Fibroblast of lung (primary cell): Measurements from ENCODE around the gene DAB1. TPM values are rescaled to one million over a fixed set of nuclear protein-coding genes. Genes with fewer than 3 reads are reported as not detected.

Experiments
- DNase-seq, 2 donors: peaks; one replicate each; pipeline versions ENCODE4 v3.0.0 to v3.0.0-alpha.2; 2010; ENCODE audit warnings: low read depth in 2 of 2
- H2AFZ ChIP-seq: 2 replicates; pipeline ENCODE4 v1.5.1; 2012; ENCODE audit warnings: low read length, control low read depth, inconsistent platforms
- H3K27ac ChIP-seq: 2 replicates; pipeline ENCODE4 v1.5.1; 2011; ENCODE audit warnings: low read length, control low read depth; ENCODE audit not compliant: insufficient read depth
- H3K27me3 ChIP-seq: 2 replicates; pipeline ENCODE4 v1.5.1; 2011; ENCODE audit warnings: mild to moderate bottlenecking, low read length; ENCODE audit not compliant: control insufficient read depth, insufficient read depth
- H3K36me3 ChIP-seq: 2 replicates; pipeline ENCODE4 v1.5.1; 2011; ENCODE audit warnings: low read length; ENCODE audit not compliant: control insufficient read depth, insufficient read depth
- H3K4me1 ChIP-seq: 2 replicates; pipeline ENCODE4 v1.5.1; 2011; ENCODE audit warnings: low read length; ENCODE audit not compliant: control insufficient read depth, insufficient read depth; ENCODE audit errors: extremely low read depth
- H3K4me2 ChIP-seq: 2 replicates; pipeline ENCODE4 v1.5.1; 2011; ENCODE audit warnings: low read length, control low read depth; ENCODE audit not compliant: insufficient read depth; ENCODE audit errors: extremely low read depth
- H3K4me3 ChIP-seq, 4 experiments: fragments of 200-600 bp in 1 of 4; sonication (generic) in 1 of 4; replicated peaks in 1 of 4; 2 replicates each; pipeline ENCODE4 v1.5.1; 2011 to 2016; ENCODE audit warnings: low read length in 4 of 4, low read depth in 3 of 4, mild to moderate bottlenecking in 3 of 4, control low read depth in 2 of 4, inconsistent platforms in 1 of 4, mixed read lengths in 1 of 4; ENCODE audit not compliant: insufficient read depth in 1 of 4; ENCODE audit errors: control extremely low read depth in 1 of 4
- H3K79me2 ChIP-seq: 2 replicates; pipeline ENCODE4 v1.5.1; 2012; ENCODE audit warnings: mild to moderate bottlenecking, low read length, inconsistent platforms; ENCODE audit not compliant: control insufficient read depth, insufficient read depth
- H3K9ac ChIP-seq: 2 replicates; pipeline ENCODE4 v1.5.1; 2011; ENCODE audit warnings: mild to moderate bottlenecking, low read length, control low read depth; ENCODE audit not compliant: insufficient read depth
- H3K9me3 ChIP-seq: 2 replicates; pipeline ENCODE4 v1.5.1; 2012; ENCODE audit warnings: low read depth, low read length; ENCODE audit not compliant: control insufficient read depth, insufficient read depth
- H4K20me1 ChIP-seq: 2 replicates; pipeline ENCODE4 v1.5.1; 2011; ENCODE audit warnings: low read length; ENCODE audit not compliant: control insufficient read depth, insufficient read depth; ENCODE audit errors: extremely low read depth
- CTCF ChIP-seq, 2 donors: IDR thresholded peaks in 1 of 2; conservative IDR thresholded peaks in 1 of 2; 1 replicate in 1 of 2; 2 replicates in 1 of 2; pipeline ENCODE4 v1.5.1; 2011 to 2012; ENCODE audit warnings: low read length in 2 of 2, control low read depth in 1 of 2, inconsistent platforms in 1 of 2, low read depth in 1 of 2, mild to moderate bottlenecking in 1 of 2
- EZH2 ChIP-seq: IDR thresholded peaks from 2 replicates; pipeline ENCODE4 v1.5.1; 2012; ENCODE audit warnings: low read length, control low read depth, mild to moderate bottlenecking; ENCODE audit errors: missing control alignments
- polyA plus RNA-seq, 2 donors: library from polyadenylated mRNA; depleted of rRNA in 1 of 2; stranded (reverse) in 1 of 2; unstranded in 1 of 2; fragments of >200 nt; gene quantifications; 2 replicates each; pipeline ENCODE4 v1.2.1, GENCODE V29; 2011 to 2012; ENCODE audit warnings: missing spikeins in 1 of 2
- total RNA-seq: library from RNA; depleted of rRNA; stranded (reverse); fragments of >200 nt; gene quantifications from 2 replicates; pipeline ENCODE4 v1.2.1, GENCODE V29; 2014

Gene DAB1
- total and polyA plus RNA-seq, 2 donors (not counting 1 experiment from before 2014, with no cell fraction given) = 0.17 to 2.0 TPM

GRCh38 chr1:57046462-57046861, 377.4 kb downstream of the DAB1 start:
- TF ChIP-seq EZH2 = no peak
- no peak for TF ChIP-seq CTCF (conservative IDR thresholded peaks at IDR 0.05 in 1 of 2, IDR thresholded peaks at IDR 0.05 in 1 of 2; ENCODE audit: low read depth in 1 of 2, low read length in 2 of 2)
- no peaks in the 10 kb centered on the region for H3K36me3 ChIP-seq
- DNase-seq = no peak
- no peaks in the 10 kb centered on the region for H3K9me3 ChIP-seq
- no peak overlapping the region for H3K4me2 ChIP-seq
- H3K27me3 ChIP-seq = peaks cover 2% of the 10 kb centered on the region
- H3K4me3 ChIP-seq = no peak overlapping the region
- H2AFZ ChIP-seq = no peak overlapping the region
- no peak overlapping the region for H3K9ac ChIP-seq
- no peaks in the 10 kb centered on the region for H3K4me1 ChIP-seq
- no peaks in the 10 kb centered on the region for H4K20me1 ChIP-seq
- no peaks in the 10 kb centered on the region for H3K79me2 ChIP-seq
- H3K27ac ChIP-seq = no peak overlapping the region

GRCh38 chr1:57041901-57042300, 382.0 kb downstream of the DAB1 start:
- DNase-seq = no peak

GRCh38 chr1:57040811-57041210, 383.0 kb downstream of the DAB1 start:
- H4K20me1 ChIP-seq = no peaks in the 10 kb centered on the region
- no peak for DNase-seq

More at GRCh38 chr1:57041901-57042300, 382.0 kb downstream of the DAB1 start:
- Histone ChIP-seq H3K9me3 (no peaks in the 10 kb centered on the region), H3K4me2 (no peak overlapping the region), H4K20me1 (no peaks in the 10 kb centered on the region), H3K4me3 (no peak overlapping the region), H3K27me3 (peaks cover 2% of the 10 kb centered on the region), H2AFZ (no peak overlapping the region), H3K9ac (no peak overlapping the region), H3K27ac (no peak overlapping the region), H3K79me2 (no peaks in the 10 kb centered on the region), H3K4me1 (no peaks in the 10 kb centered on the region), H3K36me3 (no peaks in the 10 kb centered on the region)
- no peak for TF ChIP-seq CTCF (conservative IDR thresholded peaks at IDR 0.05 in 1 of 2, IDR thresholded peaks at IDR 0.05 in 1 of 2; ENCODE audit: low read depth in 1 of 2, low read length in 2 of 2)
- no peak for TF ChIP-seq EZH2

More at GRCh38 chr1:57040811-57041210, 383.0 kb downstream of the DAB1 start:
- Histone ChIP-seq H3K36me3 (no peaks in the 10 kb centered on the region), H3K9me3 (no peaks in the 10 kb centered on the region), H3K27me3 (peaks cover 2% of the 10 kb centered on the region), H3K79me2 (no peaks in the 10 kb centered on the region), H2AFZ (no peak overlapping the region), H3K27ac (no peak overlapping the region), H3K9ac (no peak overlapping the region), H3K4me2 (no peak overlapping the region), H3K4me1 (no peaks in the 10 kb centered on the region), H3K4me3 (no peak overlapping the region)
- TF ChIP-seq EZH2 (no peak), CTCF (conservative IDR thresholded peaks at IDR 0.05 in 1 of 2, IDR thresholded peaks at IDR 0.05 in 1 of 2; ENCODE audit: low read depth in 1 of 2, low read length in 2 of 2) (no peak)
